Endodermal cell (in vitro differentiated cells): ENCODE data around the gene PATZ1. TPM values are rescaled to one million over a fixed set of nuclear protein-coding genes. Genes with fewer than 3 reads are reported as not detected.

Experiments
- DNase-seq: peaks from one replicate; pipeline ENCODE4 v3.0.0-alpha.2; 2017
- H3K27ac ChIP-seq: 2 replicates; pipeline ENCODE4 v1.5.1; 2013; ENCODE audit warnings: mild to moderate bottlenecking, low read depth, low read length, moderate library complexity
- H3K27me3 ChIP-seq: 2 replicates; pipeline ENCODE4 v1.6.1; 2013; ENCODE audit warnings: mild to moderate bottlenecking, low read length, moderate library complexity; ENCODE audit not compliant: insufficient read depth, control insufficient read depth, poor library complexity, severe bottlenecking
- H3K36me3 ChIP-seq: 2 replicates; pipeline ENCODE4 v1.7.0; 2013; ENCODE audit warnings: mild to moderate bottlenecking, low read length, moderate library complexity; ENCODE audit not compliant: control insufficient read depth, insufficient read depth
- H3K4me1 ChIP-seq: one replicate; pipeline ENCODE4 v1.7.0; 2013; ENCODE audit warnings: low read length; ENCODE audit not compliant: control insufficient read depth, insufficient read depth
- H3K4me3 ChIP-seq: 2 replicates; pipeline ENCODE4 v1.5.1; 2013; ENCODE audit warnings: mild to moderate bottlenecking, low read length, moderate library complexity
- H3K9ac ChIP-seq: 2 replicates; pipeline ENCODE4 v1.6.1; 2013; ENCODE audit warnings: mild to moderate bottlenecking, low read length, moderate library complexity; ENCODE audit not compliant: poor library complexity, severe bottlenecking; ENCODE audit errors: extremely low read depth
- H3K9me3 ChIP-seq: 2 replicates; pipeline ENCODE4 v1.6.1; 2013; ENCODE audit warnings: mild to moderate bottlenecking, low read length, moderate library complexity; ENCODE audit not compliant: control insufficient read depth
- H3K27ac Mint-ChIP-seq: 2 replicates; pipeline ENCODE4 v1.8.0; 2020; ENCODE audit warnings: mixed read lengths
- H3K27me3 Mint-ChIP-seq: 2 replicates; pipeline ENCODE4 v1.8.0; 2021; ENCODE audit warnings: mild to moderate bottlenecking, mixed read lengths; ENCODE audit not compliant: insufficient read depth
- H3K36me3 Mint-ChIP-seq: 2 replicates; pipeline ENCODE4 v1.8.0; 2020; ENCODE audit warnings: low read depth, mixed read lengths
- H3K4me1 Mint-ChIP-seq: 2 replicates; pipeline ENCODE4 v1.8.0; 2020; ENCODE audit warnings: mixed read lengths
- H3K4me3 Mint-ChIP-seq: 2 replicates; pipeline ENCODE4 v1.8.0; 2020; ENCODE audit warnings: mild to moderate bottlenecking, moderate library complexity, mixed read lengths
- H3K9me3 Mint-ChIP-seq: 2 replicates; pipeline ENCODE4 v1.8.0; 2020; ENCODE audit warnings: mild to moderate bottlenecking, mixed read lengths
- CTCF ChIP-seq: fragments of 200-600 bp; sonication (generic); conservative IDR thresholded peaks from 2 replicates; pipeline ENCODE4 v1.5.0; 2021; ENCODE audit warnings: antibody characterized with exemption, mild to moderate bottlenecking
- WGBS, 2 experiments: methylation state at CpG; one replicate each; pipeline versions ENCODE4 v1.1.5 to v1.1.7; 2013; ENCODE audit warnings: missing lambda C conversion rate in 2 of 2, mixed read lengths in 1 of 2; ENCODE audit not compliant: insufficient coverage in 1 of 2, insufficient read length in 1 of 2; 5-methylcytosine and 5-hydroxymethylcytosine counted together
- total RNA-seq, 2 donors: library from RNA; stranded (reverse); fragmentation: NEBNext Ultra II Directional in 1 of 2; extraction: Animal tissue kit (Norgen Biotek cat#: 25700) in 1 of 2; gene quantifications; 2 replicates in 1 of 2; 3 replicates in 1 of 2; pipeline ENCODE4 v1.2.1, GENCODE V29; 2021

The PATZ1 gene
- total RNA-seq, 2 donors from 2014 or later = 49.2 to 57.1 TPM

GRCh38 chr22:31302006-31302405 is 44.1 kb downstream of the PATZ1 start:
- no peaks in the 10 kb centered on the region for H3K4me1 ChIP-seq
- H3K27me3 ChIP-seq = no peaks in the 10 kb centered on the region
- Mint-ChIP-seq H3K36me3 (no peaks in the 10 kb centered on the region), H3K27ac (no peak overlapping the region), H3K4me1 (no peaks in the 10 kb centered on the region), H3K27me3 (peaks cover 1% of the 10 kb centered on the region), H3K9me3 (no peaks in the 10 kb centered on the region), H3K4me3 (no peak overlapping the region)
- no peak overlapping the region for H3K9ac ChIP-seq
- H3K4me3 ChIP-seq = no peak overlapping the region
- TF ChIP-seq CTCF = no peak
- H3K27ac ChIP-seq = no peak overlapping the region
- no peak for DNase-seq
- no peaks in the 10 kb centered on the region for H3K9me3 ChIP-seq
- H3K36me3 ChIP-seq = no peaks in the 10 kb centered on the region

- WGBS, 2 experiments = 86 to 88% methylated on average over 2 to 3 of the region's 3 CpGs
- Histone ChIP-seq H3K9me3 (no peaks in the 10 kb centered on the region), H3K27ac (no peak overlapping the region), H3K4me3 (no peak overlapping the region), H3K36me3 (no peaks in the 10 kb centered on the region), H3K27me3 (no peaks in the 10 kb centered on the region), H3K9ac (no peak overlapping the region), H3K4me1 (no peaks in the 10 kb centered on the region)
- TF ChIP-seq CTCF = no peak
- Mint-ChIP-seq H3K4me3 (no peak overlapping the region), H3K36me3 (no peaks in the 10 kb centered on the region), H3K27ac (no peak overlapping the region), H3K9me3 (no peaks in the 10 kb centered on the region), H3K4me1 (no peaks in the 10 kb centered on the region), H3K27me3 (peaks cover 1% of the 10 kb centered on the region)
- DNase-seq = no peak
These were observed 45.2 kb downstream of the PATZ1 start for GRCh38 chr22:31300896-31301295.

- no peak for DNase-seq
- H3K27me3 Mint-ChIP-seq = peaks cover 5% of the 10 kb centered on the region
- no peaks in the 10 kb centered on the region for H3K9me3 ChIP-seq
- no peak overlapping the region for H3K27ac ChIP-seq
- no peak overlapping the region for H3K4me3 Mint-ChIP-seq
- 92 to 93% methylated on average over 4 to 5 of the region's 5 CpGs for WGBS, 2 experiments
- H3K4me3 ChIP-seq = no peak overlapping the region
- no peaks in the 10 kb centered on the region for H3K36me3 ChIP-seq
- H3K4me1 Mint-ChIP-seq = peaks cover 12% of the 10 kb centered on the region
- no peak for TF ChIP-seq CTCF
- H3K9ac ChIP-seq = no peak overlapping the region
- H3K27ac Mint-ChIP-seq = no peak overlapping the region
- no peaks in the 10 kb centered on the region for H3K9me3 Mint-ChIP-seq
- H3K27me3 ChIP-seq = peaks cover 9% of the 10 kb centered on the region
- no peaks in the 10 kb centered on the region for H3K4me1 ChIP-seq
- no peaks in the 10 kb centered on the region for H3K36me3 Mint-ChIP-seq
These were observed 50.1 kb downstream of the PATZ1 start for GRCh38 chr22:31295831-31296657.
